SK-N-SH (cell line): Measurements from ENCODE around the gene TRIM29.
A peak's percentile ranks its signal among the peaks of the same experiment; 100 is the strongest.

Experiments used
- EP300 ChIP-seq, 2 experiments: IDR thresholded peaks; 2 replicates each; pipeline versions ENCODE4 v1.4.0 to v1.6.1; 2012; ENCODE audit warnings: borderline replicate concordance in 1 of 2, low read depth in 1 of 2, low read length in 1 of 2
- POLR2AphosphoS5 ChIP-seq: IDR thresholded peaks from 2 replicates; pipeline ENCODE4 v1.6.1; 2012; ENCODE audit warnings: low read depth, low read length
- TF ChIP-seq, protein P1 (sequence below): fragments of 200-600 bp; sonication (generic); IDR thresholded peaks from 2 replicates; pipeline ENCODE4 v1.6.1; 2017; ENCODE audit warnings: antibody characterized with exemption, mild to moderate bottlenecking, moderate library complexity

- TF ChIP-seq, protein P1, sequence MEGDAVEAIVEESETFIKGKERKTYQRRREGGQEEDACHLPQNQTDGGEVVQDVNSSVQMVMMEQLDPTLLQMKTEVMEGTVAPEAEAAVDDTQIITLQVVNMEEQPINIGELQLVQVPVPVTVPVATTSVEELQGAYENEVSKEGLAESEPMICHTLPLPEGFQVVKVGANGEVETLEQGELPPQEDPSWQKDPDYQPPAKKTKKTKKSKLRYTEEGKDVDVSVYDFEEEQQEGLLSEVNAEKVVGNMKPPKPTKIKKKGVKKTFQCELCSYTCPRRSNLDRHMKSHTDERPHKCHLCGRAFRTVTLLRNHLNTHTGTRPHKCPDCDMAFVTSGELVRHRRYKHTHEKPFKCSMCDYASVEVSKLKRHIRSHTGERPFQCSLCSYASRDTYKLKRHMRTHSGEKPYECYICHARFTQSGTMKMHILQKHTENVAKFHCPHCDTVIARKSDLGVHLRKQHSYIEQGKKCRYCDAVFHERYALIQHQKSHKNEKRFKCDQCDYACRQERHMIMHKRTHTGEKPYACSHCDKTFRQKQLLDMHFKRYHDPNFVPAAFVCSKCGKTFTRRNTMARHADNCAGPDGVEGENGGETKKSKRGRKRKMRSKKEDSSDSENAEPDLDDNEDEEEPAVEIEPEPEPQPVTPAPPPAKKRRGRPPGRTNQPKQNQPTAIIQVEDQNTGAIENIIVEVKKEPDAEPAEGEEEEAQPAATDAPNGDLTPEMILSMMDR: no peak
- TF ChIP-seq EP300 (IDR thresholded peaks at IDR 0.05; ENCODE audit: borderline replicate concordance in 1 of 2, low read depth in 1 of 2, low read length in 1 of 2) (peak in 1 of 2 experiments; percentile 74; a peak in 1 of 4 replicates), POLR2AphosphoS5 (no peak)
Measured at GRCh38 chr11:120132645-120133185, 5.2 kb downstream of the TRIM29 start.
